Upper lobe of right lung (tissue), 1 donor: ENCODE data around the gene ZMPSTE24. TPM values are rescaled to one million over a fixed set of nuclear protein-coding genes. Genes with fewer than 3 reads are reported as not detected.

Source experiments
- ATAC-seq: fragments of 200-7000 bp; cut with Tn5 transposase; one replicate; pipeline ENCODE4 v1.9.1; 2020; ENCODE audit warnings: mild to moderate bottlenecking, moderate library complexity
- DNase-seq: peaks from one replicate; pipeline ENCODE4 v3.0.0-alpha.2; 2020
- H3K27ac ChIP-seq: fragments of 200-600 bp; one replicate; pipeline ENCODE4 v1.8.0; 2022
- H3K27me3 ChIP-seq: fragments of 200-600 bp; one replicate; pipeline ENCODE4 v1.8.0; 2022; ENCODE audit warnings: mild to moderate bottlenecking
- H3K36me3 ChIP-seq: fragments of 200-600 bp; one replicate; pipeline ENCODE4 v1.8.0; 2022
- H3K4me1 ChIP-seq: fragments of 200-600 bp; one replicate; pipeline ENCODE4 v1.8.0; 2022
- H3K4me3 ChIP-seq: fragments of 200-600 bp; one replicate; pipeline ENCODE4 v1.8.0; 2022; ENCODE audit warnings: mild to moderate bottlenecking
- H3K9me3 ChIP-seq: fragments of 200-600 bp; one replicate; pipeline ENCODE4 v1.8.0; 2022
- CTCF ChIP-seq: fragments of 200-600 bp; IDR thresholded peaks from one replicate; pipeline ENCODE4 v1.8.0; 2022; ENCODE audit warnings: antibody characterized with exemption
- intact Hi-C: fragments of 100-400 bp; cut with DNase I; formaldehyde crosslinking; loops from one replicate; pipeline ENCODE4 v1.11.0; 2022
- total RNA-seq: library from RNA; stranded (reverse); fragmentation: NEBNext Ultra II Directional; extraction: Animal tissue kit (Norgen Biotek cat#: 25700); gene quantifications from one replicate; pipeline ENCODE4 v1.2.1, GENCODE V29; 2021
- donor health status: DM: no; HTN: yes; CAD: no; lungs with severe emphysema.

Gene ZMPSTE24
- total RNA-seq, 1 donor from 2014 or later: 39.9 TPM

- Histone ChIP-seq H3K27me3 (no peaks in the 10 kb centered on the region), H3K4me3 (no peak overlapping the region), H3K9me3 (no peaks in the 10 kb centered on the region), H3K36me3 (no peaks in the 10 kb centered on the region), H3K4me1 (no peaks in the 10 kb centered on the region), H3K27ac (no peak overlapping the region)
- TF ChIP-seq CTCF: no peak
- ATAC-seq: no peak
- intact Hi-C loops: no loop called here
- DNase-seq: no peak
Observed at GRCh38 chr1:40303790-40304189, 45.8 kb downstream of the ZMPSTE24 start.

- Histone ChIP-seq H3K36me3 (no peaks in the 10 kb centered on the region), H3K4me1 (no peaks in the 10 kb centered on the region), H3K27me3 (no peaks in the 10 kb centered on the region), H3K27ac (no peak overlapping the region), H3K4me3 (no peak overlapping the region), H3K9me3 (no peaks in the 10 kb centered on the region)
- DNase-seq (no peak), ATAC-seq (no peak)
- intact Hi-C loops: no loop called here
- TF ChIP-seq CTCF: no peak
Observed at GRCh38 chr1:40305451-40305850, 47.4 kb downstream of the ZMPSTE24 start.

- DNase-seq (no peak), ATAC-seq (no peak)
- Histone ChIP-seq H3K9me3 (no peaks in the 10 kb centered on the region), H3K4me1 (no peaks in the 10 kb centered on the region), H3K27me3 (no peaks in the 10 kb centered on the region), H3K27ac (no peak overlapping the region), H3K4me3 (no peak overlapping the region), H3K36me3 (no peaks in the 10 kb centered on the region)
- intact Hi-C loops: no loop called here
- no peak for TF ChIP-seq CTCF
Observed at GRCh38 chr1:40305871-40306270, 47.8 kb downstream of the ZMPSTE24 start.

GRCh38 chr1:40306296-40306695, 48.3 kb downstream of the ZMPSTE24 start:
- Histone ChIP-seq H3K27me3 (no peaks in the 10 kb centered on the region), H3K4me1 (no peaks in the 10 kb centered on the region), H3K27ac (no peak overlapping the region), H3K36me3 (no peaks in the 10 kb centered on the region), H3K9me3 (no peaks in the 10 kb centered on the region), H3K4me3 (no peak overlapping the region)
- intact Hi-C loops: no loop called here
- DNase-seq (no peak), ATAC-seq (no peak)
- no peak for TF ChIP-seq CTCF

- Histone ChIP-seq H3K9me3 (no peaks in the 10 kb centered on the region), H3K36me3 (no peaks in the 10 kb centered on the region), H3K27ac (no peak overlapping the region), H3K4me3 (no peak overlapping the region), H3K27me3 (no peaks in the 10 kb centered on the region), H3K4me1 (peaks cover 4% of the 10 kb centered on the region)
- ATAC-seq (no peak), DNase-seq (no peak)
- TF ChIP-seq CTCF: no peak
- intact Hi-C loops: no loop called here
Observed at GRCh38 chr1:40307186-40307585, 49.1 kb downstream of the ZMPSTE24 start.

GRCh38 chr1:40308036-40308727, 50.1 kb downstream of the ZMPSTE24 start:
- Histone ChIP-seq H3K27ac (no peak overlapping the region), H3K36me3 (no peaks in the 10 kb centered on the region), H3K4me3 (no peak overlapping the region), H3K9me3 (no peaks in the 10 kb centered on the region), H3K27me3 (no peaks in the 10 kb centered on the region), H3K4me1 (peaks cover 7% of the 10 kb centered on the region)
- DNase-seq: no peak
- no peak for ATAC-seq
- intact Hi-C loops: no loop called here
- TF ChIP-seq CTCF: no peak
